Ramos (cell line): ENCODE results near the gene ACTR1A.

Experiments
- in situ Hi-C: fragments of 300-500 bp; cut with MboI; formaldehyde crosslinking; loops from one replicate; pipeline ENCODE4 v1.14.3; 2022; ENCODE audit warnings: low sequenced_read_pairs; ENCODE audit not compliant: unreplicated experiment

ACTR1A gene

DNA sequence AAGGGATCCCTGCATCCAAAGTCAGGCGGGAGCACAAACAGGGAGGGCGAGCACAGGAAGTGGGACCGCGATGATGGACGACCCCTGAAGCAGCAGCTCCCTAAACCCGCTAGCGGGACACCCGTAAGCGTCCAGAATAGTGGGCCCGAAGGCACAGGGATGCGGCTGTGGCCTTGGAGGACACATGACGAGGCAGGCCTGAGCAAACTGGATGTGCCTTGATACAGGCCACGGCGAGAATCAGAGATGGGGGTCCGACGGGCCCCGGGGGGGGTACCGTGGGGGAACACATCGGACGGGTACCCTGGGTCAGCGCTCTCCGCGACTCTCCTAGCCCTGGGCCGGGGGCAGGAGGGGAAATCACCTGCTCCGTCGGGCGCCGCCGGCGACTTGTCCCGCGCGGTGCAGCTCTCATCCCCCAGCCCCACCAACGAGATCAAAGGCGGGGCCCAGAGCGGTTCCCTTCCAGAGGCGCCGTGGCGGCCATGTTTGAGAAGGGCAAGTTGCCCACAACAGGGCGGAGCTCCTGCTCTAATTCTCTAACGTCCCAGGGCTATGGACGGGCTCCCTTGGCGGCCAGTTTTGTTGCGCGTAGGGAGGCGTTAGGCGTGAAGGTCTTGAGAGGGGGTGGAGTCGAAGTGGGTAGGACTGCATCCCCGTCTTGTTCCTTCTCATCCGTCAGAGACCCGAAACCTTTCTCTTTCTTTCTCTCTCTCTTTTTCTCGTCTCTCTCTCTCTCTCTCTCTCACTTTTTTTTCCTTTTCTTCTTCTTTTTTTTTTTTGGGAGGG, 70.2 kb downstream of the ACTR1A start, which contains the start of gene CUEDC2:
Gene CUEDC2 (minus strand): TSS at position 413 of the 789 bp plus-strand sequence. CDS start 7,386 bp downstream, outside the sequence.
- in situ Hi-C loops = no loop called here

DNA sequence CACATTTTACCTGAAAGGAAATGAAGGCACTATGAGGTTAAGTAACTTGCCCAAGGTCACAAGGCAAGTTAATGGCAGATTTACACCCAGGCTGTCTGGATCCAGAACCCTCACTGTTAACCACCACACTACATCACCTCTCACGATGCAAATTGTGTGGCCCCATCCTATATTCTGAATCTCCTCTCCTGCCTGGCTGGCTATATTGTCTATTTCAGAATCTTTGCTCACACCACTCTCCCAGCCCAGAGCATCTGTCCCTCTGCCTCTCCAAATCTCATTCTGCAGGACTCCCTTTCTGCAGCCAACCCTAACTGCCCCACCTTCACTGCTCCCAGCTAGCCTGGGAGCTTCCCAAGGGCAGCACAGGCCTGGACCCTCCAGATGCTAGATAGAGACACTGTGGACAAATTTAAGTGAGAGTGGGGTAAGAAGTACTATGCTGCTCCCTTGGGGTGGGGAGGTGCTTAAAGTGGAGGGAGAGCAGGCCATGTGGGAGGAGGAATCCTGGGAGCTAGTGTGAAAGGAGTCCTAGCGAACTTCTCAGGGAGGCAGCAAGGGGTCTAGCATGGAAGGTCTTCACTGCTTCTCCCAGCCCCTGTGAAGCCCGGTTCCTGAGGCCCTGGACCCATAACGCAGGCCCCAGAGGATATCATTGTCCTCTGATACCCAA, 70.9 kb downstream of the ACTR1A start:
- in situ Hi-C loops = no loop called here

- in situ Hi-C loops = no loop called here
Measured at GRCh38 chr10:102429468-102429867, 73.0 kb downstream of the ACTR1A start.
